NCI-H524 treated with DMSO at 0.1 percent for 48 hours (cell line): ENCODE measurements around the gene RPS4Y2.

Experiments
- DNase-seq: peaks from one replicate; lab custom pipeline; 2025; lab: John Stamatoyannopoulos, UW

The RPS4Y2 gene

DNA sequence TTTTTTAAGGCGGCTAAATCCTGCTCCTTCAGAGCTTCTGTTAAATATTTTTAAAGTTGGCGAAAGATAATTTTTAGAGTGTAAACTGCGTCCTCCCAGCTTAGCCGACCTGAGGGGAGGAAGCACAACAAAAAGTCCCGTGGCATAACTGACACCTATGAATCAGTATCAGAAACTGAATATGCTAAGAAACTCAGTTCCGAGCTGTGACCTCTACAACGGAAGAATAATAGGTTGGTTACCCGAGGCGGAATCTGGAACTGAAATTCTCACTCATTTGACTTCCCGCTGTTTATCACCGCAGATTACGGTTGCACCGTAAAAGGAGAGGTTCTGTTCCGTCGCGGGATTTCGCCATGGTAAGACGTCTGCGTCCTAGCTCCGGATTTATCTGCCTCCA lies at the start of gene RPS4Y2:
Gene RPS4Y2, plus strand, starts transcription at position 301 of the 400 bp plus-strand sequence. Its CDS starts 56 bp downstream, at position 357.
- DNase-seq = no peak

DNA sequence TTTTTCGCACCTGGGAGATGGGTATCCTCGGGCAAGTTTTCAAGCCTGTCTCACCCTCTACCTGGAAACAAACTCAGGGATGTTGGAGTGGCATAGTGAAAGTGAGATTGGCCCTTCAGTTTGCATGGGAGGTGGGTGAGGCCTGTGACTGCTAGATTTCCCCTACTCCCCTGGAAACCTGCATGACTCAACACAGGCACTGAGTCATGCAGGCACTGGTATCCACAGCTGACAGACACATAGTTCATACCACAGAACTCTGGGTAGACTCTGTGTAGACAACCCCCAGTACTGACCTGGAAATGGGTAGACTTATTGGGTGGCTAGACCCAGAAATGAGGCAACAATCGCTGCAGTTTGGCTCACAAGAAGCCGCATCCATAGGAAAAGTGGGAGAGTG lies 41.5 kb upstream of the RPS4Y2 start:
- no peak for DNase-seq

DNA sequence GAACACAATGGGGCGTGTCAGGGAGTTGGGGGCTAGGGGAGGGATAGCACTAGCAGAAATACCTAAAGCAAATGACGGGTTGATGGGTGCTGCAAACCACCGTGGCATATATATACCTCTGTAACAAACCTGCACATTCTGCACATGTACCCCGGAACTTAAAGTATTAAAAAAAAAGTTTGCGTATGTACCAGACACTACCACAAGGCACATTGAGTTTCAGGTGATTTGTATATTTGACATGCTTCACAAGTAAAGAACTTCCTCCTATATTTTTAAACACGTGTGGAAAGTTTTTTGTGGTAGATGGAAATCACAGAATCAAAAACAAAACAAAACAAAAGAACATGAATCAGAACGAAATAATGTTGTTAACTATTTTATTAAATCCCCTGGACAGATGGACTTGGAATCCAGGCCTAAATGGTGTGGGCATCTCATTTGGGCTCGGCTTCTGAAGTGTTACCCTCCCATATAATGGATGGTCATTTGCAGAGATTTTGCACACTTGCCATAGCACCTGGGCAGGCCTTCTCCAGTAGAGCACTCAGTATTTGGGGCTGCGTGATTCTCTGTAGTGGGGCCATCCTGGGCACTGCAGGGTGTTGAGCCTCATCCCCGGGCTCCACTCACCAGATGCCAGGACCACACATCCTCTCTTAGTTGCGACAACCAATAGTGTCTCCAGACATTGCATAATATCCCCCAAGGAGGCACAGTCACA lies 29.6 kb upstream of the RPS4Y2 start:
- no peak for DNase-seq

DNA sequence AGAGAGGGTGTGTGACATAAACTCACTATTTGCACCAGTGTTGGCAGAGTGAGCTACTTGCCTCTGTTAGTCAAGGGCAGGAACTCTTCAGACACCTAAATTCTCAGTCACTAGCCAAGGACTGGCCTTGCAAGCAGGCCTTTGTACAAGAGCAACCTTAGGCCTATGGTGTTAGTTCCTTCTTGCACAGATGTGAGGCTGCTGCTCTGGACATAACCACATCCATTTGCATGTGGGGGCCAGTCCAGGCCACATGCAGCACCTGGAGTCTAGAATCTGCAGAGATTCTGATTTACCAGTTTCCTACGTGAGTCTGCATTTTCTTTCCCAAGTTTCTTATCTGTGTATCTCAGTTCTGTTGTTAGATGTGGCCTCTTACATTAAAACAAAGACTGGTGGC lies 20.7 kb upstream of the RPS4Y2 start:
- DNase-seq = no peak

DNA sequence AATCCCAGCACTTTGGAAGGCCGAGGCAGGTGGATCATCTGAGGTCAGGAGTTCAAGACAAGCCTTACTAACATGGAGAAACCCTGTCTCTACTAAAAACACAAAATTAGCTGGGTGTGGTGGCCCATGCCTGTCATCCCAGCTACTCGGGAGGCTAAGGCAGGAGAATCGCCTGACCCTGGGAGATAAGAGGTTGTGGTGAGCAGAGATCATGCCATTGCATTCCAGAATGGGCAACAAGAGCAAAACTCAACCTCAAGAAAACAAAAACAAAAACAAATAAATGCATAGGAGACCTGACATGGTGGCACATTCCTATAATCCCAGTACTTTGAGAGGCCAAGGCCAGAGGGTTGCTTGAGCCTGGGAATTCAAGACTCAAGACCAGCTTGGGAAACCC lies 16.1 kb upstream of the RPS4Y2 start:
- DNase-seq = no peak

DNA sequence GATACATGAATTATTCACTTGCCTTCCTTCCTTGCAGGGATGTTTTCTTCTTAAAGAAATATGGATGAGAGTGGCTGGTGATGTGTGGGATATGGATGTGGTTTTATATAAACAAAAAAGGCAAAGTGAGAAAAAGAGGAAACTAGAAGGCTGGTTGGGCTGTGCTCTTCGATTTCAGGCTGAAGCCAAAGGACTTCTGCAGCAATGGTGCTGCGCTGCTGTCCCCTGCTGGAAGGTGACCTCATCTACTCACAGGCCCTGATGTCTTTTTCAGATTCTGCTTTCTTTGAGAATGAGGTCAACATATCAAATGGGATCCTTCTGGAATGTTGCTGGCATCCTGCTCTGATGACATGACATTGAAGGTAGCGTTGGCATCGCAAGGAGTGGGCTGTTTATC lies 15.3 kb upstream of the RPS4Y2 start:
- DNase-seq = no peak

DNA sequence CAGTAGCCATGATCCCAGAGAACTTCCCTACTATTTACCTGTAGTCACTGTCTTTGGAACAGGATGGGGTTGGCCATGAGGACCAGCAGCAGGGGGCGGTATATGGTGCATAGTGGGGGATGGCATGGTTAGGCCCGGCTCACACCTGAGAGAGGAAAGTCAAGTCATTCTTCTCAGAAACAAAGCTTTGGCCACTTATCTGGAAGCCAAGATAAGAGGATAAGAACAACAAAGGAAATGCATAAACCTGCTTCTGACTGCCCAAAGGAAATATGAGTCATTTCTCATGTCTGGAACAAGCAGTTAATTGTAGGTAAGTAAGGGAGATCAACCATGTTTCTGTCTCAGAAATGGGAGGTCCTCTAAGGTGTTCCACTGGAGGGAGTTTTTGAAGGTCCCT lies 10.8 kb upstream of the RPS4Y2 start:
- DNase-seq = no peak

DNA sequence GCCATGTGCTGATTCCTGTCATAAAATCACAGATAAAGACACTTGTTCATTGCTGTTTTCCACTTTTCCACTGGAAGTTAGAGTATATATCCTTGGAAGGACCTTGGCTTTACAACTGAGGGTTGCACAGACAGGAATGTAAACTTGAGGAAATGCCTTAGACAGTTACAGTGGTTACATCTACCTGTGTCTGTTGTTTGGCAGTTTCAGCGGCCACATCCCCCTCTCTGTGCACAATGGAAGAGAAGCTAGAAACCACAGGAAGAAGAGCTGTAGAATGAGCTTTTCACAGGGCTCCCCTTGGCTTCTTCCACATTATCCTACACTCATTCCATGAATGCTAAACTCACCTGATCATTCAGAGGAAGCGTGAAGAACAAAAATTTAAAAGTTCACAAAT lies 9.0 kb upstream of the RPS4Y2 start:
- no peak for DNase-seq

DNA sequence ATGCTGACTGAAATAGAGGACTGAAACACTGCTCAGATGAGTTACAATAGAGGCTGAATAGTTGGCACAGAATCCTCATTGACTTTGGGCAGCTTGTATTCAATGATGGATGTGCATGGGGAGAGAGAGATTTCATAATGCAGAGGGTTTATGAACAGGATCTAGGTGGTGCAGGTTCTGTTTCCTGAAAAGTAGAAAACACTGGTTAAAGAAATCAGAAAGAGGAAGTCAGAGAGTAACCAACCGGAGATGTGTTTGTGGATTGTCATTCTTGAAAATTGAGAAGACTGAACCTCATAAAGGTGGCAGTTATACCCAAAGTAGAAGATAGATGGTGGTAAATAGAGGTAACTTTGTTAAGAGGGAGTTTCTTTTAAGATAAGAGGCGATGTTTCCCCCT lies 8.0 kb downstream of the RPS4Y2 start:
- no peak for DNase-seq

DNA sequence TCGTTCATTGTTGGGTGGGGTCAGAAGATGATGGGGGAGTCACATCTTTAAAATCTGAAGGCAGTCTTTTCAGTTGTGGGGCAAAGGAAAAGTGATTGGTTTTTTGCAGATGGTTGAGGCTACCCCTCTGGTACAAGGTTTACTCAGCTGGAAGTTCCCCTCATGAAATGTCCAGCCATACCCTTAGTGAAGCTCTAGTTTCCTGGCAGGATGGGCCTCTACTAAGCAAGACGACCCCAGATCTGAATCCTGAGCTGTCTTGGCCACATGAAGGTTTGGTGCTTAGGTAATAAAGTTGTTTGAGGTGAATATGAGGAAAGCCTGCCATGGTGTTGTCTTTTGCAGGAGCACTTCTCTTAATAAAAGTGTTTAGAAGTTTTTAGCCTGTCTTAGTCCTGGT lies 9.2 kb downstream of the RPS4Y2 start:
- DNase-seq = no peak

DNA sequence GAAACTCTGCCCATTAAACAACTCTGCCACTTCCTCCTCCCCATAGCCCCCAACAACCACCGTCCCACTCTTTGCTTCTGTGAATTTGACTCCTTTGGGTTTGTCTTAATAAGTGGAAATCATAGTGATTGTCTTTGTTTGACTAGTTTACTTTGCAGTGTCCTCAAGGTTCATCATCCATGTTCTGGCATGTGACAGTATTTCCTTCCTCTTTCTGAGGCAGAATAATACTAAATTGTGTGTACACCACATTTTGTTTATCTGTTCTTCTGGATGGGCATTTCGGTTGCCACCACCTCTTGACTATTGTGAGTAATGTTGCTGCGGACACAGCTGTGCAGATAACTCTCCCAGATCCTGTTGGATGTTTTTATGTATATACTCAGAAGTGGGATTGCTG lies 14.8 kb downstream of the RPS4Y2 start:
- no peak for DNase-seq

DNA sequence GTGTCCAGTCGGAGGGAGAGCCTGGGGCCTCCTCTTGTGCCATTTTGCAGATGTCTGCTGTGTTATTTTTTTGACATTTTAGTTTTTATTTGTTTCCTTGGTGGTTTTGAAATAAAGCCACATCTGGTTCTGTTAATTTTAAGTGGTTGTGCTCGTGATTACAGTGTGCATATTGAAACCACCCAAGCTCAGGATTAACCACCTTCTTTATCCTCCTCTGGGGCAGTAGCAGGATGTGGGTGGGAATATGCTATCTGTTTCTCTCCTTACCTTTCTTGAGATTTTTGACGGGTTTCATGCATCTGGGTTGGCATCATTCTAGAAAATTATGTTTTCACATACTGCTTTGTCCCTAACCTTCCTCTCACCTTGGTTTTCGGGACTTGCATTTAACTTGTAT lies 20.2 kb downstream of the RPS4Y2 start:
- DNase-seq = no peak

DNA sequence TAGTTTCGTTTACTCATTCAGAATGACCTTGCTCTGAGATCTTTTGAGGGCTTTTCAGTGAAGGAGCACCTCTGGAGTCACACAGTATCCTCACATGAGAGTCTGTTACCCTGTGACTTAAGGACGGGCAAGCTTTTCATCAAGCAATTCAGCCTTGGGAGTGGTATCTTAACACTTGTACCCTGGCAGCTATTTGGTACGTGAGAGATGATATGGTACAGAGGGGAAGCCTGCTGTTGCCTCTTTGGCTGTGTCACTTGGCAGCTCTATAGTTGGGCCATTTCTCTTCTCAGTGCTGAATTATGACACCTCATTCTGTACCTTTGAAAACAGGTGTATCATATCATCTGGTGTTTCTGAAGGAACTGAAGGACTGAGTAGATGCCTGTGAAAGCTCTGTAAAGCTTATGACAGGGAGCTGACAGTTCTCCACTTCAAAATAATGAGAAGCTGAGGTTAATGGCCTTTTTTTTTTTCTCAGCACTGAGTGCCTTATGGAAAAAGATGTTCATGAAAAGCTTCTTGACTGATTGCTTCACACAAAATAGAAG lies 24.3 kb downstream of the RPS4Y2 start:
- no peak for DNase-seq

DNA sequence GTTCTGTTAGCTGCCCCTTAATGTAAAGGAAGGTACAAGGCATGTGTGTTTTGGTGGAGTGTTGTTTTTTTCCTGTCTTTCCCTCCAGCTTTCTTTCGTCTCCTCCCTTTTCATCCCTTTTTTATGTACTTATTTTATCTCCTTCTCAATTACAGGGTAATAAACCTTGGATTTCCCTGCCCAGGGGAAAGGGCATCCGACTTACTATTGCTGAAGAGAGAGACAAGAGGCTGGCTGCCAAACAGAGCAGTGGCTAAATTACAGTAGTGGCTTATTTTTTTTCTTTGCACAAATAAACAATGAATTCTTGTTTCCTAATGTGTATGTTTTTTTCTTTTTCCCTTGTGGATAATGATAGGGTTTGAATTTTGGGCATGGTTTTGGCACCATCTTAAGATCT lies 24.9 kb downstream of the RPS4Y2 start:
- DNase-seq = no peak

DNA sequence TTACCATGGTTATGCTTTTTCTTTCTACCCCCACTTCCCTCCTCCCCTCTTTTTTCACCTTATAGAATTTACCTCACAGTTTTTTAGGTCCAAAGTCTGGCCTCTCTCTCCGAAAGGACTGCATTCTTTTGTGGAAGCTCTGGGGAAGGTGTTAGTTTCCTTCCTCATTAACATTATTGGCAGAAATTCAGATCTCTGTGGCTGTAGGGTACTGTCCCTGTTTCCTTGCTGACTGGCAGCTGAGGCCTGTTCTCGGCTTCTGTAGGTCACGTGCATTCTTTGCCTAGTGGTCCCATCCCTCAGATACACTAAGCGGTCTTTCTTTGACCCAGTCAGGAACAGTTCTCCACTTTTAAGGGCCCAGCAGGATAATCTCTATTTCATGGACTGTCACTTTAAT lies 25.5 kb downstream of the RPS4Y2 start:
- no peak for DNase-seq

DNA sequence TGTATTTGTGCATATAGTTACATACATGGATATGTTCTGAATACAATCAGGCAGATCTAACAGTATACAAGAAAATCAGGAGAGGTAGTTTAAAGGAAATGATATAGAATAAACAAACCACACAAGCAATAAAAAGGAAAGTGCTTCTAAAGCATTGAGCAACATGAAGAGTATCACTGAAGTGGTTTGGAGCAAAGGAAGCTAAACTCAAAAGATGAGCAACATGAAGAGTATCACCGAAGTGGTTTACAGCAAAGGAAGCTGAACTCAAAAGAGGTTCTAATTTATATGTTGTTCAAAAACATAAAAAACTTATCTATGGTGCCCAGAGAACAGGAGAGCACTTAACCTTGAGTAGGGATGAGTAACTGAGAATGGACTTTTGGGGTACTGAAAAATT lies 29.1 kb downstream of the RPS4Y2 start:
- DNase-seq = no peak

DNA sequence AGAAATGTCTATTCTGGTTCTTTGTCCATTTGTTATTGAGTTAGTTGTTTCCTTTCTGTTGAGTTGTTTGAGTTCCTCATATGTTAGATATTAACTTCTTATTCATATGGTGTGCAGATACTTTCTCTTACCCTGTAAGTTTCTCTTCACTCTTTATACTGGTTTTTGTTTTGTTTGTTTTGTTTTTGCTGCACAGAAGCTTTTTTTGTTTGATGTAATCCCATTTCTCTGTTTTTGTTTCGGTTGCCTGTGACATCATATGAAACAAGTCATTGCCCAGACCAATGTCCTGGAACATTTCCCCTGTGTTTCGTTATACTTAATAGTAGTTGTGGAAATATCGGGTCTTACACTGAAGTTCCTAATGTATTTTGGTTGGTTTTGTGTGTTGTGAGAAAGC lies 31.2 kb downstream of the RPS4Y2 start:
- DNase-seq = no peak

DNA sequence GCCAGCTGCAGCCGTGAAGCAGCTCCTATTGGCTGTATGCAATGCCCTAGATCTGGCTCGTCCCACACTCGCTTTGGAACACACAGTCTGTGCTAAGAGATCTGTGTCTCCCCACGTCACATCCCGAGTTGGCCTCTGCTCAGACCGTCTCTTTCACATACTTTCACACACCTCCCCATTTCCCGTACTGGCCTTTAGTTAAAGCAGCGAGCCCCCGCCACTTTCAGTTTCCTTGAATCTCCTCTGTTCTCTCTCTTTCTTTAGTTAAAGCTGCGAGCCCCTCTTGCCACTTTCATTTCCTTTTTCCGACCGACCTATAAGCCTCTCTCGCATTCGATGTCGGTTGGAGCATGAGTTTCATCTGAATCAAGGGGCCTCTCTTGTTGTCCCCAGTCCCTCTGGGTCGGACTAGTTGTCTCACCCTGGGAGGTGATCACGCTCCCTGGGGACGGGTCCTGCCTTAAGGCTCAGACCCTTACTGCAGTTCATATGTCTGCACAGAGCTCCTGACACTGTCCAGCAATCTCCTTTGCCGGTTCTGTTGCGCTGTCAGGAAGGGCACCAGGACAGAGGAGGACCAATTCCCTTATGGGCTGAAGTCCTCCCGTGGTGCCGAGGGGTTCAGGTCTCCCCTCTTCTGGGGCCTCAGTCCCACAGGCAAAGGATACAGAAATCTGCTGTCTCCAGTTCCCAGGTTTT lies 42.6 kb downstream of the RPS4Y2 start:
- no peak for DNase-seq

DNA sequence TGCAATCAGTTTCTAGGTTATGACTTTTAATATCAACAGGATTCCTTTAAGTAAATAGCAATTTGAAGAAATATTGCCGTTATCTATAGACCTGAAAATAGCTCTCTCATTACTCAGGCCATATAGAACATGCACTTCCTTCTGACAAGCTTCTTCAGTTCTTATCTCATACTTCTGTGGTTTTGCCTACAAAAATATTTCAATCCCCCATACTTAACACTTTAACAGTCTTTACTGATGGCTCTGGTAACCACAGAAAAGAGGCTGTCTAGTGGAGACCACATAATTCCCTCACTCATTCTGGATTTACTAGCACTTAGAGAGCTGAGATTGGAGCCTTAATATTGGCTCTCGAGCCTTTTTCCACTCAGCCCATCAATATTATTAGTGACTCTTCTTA lies 46.8 kb downstream of the RPS4Y2 start:
- no peak for DNase-seq

DNA sequence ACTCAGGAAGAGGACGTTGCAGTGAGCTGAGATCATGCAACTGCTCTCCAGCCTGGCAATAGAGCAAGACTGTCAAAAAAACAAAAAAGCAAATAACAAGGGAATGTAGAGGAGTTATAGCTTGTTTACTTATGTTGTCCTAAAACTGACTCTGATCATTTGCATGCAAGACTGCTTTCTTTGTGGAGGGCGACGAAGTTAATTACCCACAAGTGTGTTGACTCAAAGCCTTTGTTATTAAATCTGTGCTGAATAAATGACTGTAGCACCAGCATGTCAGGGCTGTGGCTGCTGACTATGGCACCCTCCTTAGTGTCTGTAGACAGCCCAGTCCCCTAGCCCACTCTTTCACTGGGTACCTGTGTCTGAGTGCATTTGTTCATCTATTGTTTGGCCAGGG lies 50.3 kb downstream of the RPS4Y2 start:
- no peak for DNase-seq

DNA sequence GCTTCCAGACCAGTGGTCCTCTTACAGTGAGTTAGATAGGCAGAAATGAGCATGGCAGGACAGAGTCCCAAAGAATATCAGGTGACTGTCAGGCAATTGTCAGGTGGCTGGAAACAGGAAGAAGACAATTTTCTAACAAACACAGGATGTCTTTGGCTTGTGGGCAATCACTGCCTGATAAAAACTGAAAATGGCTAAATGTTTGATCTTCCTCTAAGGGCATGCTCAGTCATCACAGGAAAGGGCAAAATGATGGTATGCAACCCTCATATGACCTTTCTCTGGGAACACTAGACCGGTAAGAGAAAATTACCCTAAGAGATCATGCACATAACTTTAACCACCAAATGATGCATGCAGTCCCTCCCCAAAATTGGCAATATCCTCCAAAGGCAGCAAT lies 57.6 kb downstream of the RPS4Y2 start:
- no peak for DNase-seq

DNA sequence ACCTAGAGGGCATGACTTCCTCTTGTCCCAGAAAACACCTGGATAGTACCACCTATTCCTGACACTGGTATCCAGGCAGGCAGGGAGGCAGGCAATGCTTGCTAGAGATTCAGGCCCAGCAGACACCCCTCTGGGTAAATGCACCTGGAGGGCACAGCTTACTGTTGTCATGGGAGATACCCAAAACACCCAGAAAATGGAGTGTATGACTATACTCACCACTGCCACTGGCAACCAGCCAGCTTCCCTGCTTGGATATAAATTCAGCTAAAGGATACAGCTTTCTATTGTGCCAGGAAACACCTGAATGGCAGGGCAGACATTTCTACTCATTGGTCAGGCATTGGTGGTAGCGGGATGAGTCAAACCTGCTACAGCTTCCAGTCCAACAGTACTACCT lies 58.9 kb downstream of the RPS4Y2 start:
- DNase-seq = no peak

DNA sequence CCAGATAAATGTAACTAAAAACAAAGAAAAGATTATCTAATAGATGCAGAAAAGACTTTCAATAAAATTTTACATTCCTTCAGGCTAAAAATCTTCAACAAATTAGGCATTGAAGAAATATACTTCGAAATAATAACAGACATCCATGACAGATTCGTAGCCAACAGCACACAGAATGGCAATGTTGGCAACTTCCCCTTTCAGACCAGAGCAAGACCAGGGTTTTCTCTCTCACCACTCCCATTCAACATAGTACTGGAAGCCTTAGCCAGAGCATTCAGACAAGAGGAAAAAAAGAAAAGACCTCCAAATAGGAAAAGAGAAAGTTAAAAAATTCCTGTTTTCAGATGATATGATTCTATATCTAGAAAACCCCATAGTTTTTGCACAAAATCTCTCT lies 61.2 kb downstream of the RPS4Y2 start:
- DNase-seq = no peak
